Measurements from ENCODE around the gene NBEA. TPM values are rescaled to one million over a fixed set of nuclear protein-coding genes. Genes with fewer than 3 reads are reported as not detected.

The NBEA gene
- total RNA-seq, 4 donors from 2014 or later, result 1.4 to 14.9 (median 4.1) TPM

DNA sequence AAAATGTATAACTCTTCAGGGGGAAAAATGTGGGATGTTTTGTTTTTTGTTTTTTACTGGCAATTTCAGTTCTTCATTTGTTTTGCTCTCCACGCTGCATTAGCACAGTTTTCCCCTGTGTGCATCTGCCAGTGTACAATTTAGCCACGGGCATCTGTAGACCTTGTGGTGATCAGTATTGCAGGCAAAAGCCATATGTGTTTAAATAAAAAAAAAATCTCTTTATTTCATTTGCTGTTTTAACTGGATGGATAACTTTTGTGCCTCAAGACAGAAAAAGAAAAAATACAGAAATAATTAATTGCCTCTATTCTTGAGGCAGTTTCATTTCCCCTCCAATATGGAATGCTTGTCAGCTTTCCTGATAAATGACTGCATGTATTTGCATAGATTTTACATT lies 542.3 kb downstream of the NBEA start:
- Histone ChIP-seq H3K27ac (no peak overlapping the region), H3K36me3 (no peaks in the 10 kb centered on the region), H3K4me1 (no peaks in the 10 kb centered on the region), H3K27me3 (no peaks in the 10 kb centered on the region), H3K9me3 (no peaks in the 10 kb centered on the region), H3K4me3 (no peak overlapping the region)
- no peak for TF ChIP-seq POLR2A (IDR thresholded peaks at IDR 0.05)
- TF ChIP-seq, protein P1, sequence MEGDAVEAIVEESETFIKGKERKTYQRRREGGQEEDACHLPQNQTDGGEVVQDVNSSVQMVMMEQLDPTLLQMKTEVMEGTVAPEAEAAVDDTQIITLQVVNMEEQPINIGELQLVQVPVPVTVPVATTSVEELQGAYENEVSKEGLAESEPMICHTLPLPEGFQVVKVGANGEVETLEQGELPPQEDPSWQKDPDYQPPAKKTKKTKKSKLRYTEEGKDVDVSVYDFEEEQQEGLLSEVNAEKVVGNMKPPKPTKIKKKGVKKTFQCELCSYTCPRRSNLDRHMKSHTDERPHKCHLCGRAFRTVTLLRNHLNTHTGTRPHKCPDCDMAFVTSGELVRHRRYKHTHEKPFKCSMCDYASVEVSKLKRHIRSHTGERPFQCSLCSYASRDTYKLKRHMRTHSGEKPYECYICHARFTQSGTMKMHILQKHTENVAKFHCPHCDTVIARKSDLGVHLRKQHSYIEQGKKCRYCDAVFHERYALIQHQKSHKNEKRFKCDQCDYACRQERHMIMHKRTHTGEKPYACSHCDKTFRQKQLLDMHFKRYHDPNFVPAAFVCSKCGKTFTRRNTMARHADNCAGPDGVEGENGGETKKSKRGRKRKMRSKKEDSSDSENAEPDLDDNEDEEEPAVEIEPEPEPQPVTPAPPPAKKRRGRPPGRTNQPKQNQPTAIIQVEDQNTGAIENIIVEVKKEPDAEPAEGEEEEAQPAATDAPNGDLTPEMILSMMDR (IDR thresholded peaks at IDR 0.05), result no peak
- DNase-seq, result no peak

DNA sequence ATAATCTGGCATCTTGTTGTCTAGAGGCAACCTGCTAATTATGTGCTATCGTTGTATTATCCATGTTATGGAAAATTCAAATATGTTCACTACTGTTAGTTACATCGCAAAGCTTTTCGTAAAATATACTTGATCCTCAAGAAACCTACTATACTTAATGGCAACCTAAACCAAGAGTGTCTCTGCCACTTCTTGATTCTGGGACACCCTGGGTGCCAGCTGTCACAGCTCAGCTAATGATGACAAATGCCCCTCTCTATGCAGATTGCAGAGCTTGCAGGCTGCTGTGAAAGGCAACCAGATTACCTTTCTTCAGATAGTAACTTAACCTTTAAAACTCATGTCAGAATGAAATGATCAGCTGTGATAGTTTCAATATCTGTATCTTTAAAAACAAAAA lies 543.4 kb downstream of the NBEA start:
- H3K4me3 ChIP-seq, result no peak overlapping the region
- DNase-seq, result no peak
- no peak for TF ChIP-seq POLR2A (IDR thresholded peaks at IDR 0.05)
- TF ChIP-seq, protein P1 (IDR thresholded peaks at IDR 0.05), result no peak
- no peak overlapping the region for H3K27ac ChIP-seq
- H3K9me3 ChIP-seq, result no peaks in the 10 kb centered on the region
- no peaks in the 10 kb centered on the region for H3K27me3 ChIP-seq
- H3K36me3 ChIP-seq, result no peaks in the 10 kb centered on the region
- no peaks in the 10 kb centered on the region for H3K4me1 ChIP-seq

DNA sequence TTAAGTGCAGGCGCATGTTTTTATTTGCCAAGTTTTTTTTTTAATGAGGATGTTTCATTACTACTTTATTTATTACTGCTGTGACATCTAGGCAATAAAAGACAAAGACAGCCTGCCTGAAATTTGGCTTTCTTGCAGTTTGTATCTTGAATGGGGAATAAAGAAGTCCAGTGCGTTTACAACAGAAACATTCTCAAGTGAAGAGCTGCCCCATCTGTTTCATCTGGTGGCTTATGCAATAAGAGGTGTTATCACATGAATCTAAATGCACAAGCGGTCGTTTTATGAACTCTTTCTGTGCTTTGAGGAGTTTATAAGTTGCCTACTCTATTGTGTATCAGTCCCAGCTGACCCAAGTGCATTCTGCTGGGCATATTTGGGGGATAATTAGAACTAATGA lies 547.0 kb downstream of the NBEA start:
- Histone ChIP-seq H3K9me3 (no peaks in the 10 kb centered on the region), H3K27me3 (no peaks in the 10 kb centered on the region), H3K4me3 (no peak overlapping the region), H3K36me3 (no peaks in the 10 kb centered on the region), H3K27ac (no peak overlapping the region), H3K4me1 (no peaks in the 10 kb centered on the region)
- DNase-seq, result no peak
- TF ChIP-seq POLR2A (IDR thresholded peaks at IDR 0.05), result no peak
- TF ChIP-seq, protein P1 (IDR thresholded peaks at IDR 0.05), result no peak

DNA sequence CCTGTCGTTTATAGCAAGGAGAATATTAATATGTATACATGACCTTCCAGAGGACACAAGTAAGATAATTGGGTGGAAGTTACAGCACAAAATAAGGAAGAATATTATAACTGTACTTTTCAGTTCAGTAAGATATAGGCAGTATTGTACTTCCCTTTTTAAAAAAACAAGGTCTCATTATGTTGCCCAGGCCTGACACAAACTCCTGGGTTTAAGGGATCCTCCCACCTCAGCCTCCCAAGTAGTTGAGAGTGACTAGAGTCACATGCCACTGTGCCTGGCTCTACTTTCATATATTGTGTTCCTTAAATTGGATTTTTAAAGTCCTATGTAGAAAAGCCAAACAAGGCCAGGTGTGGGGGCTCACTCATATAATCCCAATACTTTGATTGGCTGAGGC lies 553.9 kb downstream of the NBEA start:
- H3K27ac ChIP-seq, result no peak overlapping the region
- TF ChIP-seq, protein P1 (IDR thresholded peaks at IDR 0.05), result no peak
- no peak for TF ChIP-seq POLR2A (IDR thresholded peaks at IDR 0.05)

DNA sequence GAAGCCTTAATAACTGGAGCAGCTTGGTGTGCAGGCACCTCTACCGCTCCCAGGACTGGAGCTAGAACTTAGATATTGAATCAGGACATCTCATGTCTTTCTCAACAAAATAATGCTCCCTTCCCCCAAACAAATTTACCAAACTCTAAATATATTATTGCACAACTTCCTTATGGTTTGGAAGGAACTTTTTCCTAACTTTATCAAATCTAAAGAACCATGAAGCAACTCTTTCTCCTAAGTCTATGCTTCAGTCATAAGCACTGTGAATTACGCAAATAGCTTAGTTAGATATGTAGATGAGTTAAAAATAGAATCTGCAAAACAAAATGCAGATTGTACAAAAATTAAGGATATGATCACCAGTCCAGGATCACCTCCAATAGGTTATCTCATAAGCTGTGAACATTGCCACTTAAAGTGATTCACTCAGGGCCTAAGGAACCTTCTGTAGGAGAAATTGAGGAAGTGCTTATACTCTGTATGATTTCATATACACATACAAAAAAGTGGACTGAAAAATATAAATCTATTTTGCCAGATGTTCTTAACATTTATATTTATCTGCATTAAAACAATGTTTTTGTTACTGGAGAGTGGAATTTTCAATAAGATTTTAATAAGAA lies 554.8 kb downstream of the NBEA start:
- DNase-seq, result no peak
- H3K36me3 ChIP-seq, result no peaks in the 10 kb centered on the region
- no peaks in the 10 kb centered on the region for H3K27me3 ChIP-seq
- no peak overlapping the region for H3K27ac ChIP-seq
- no peak overlapping the region for H3K4me3 ChIP-seq
- no peaks in the 10 kb centered on the region for H3K9me3 ChIP-seq
- no peak for TF ChIP-seq POLR2A (IDR thresholded peaks at IDR 0.05)
- TF ChIP-seq, protein P1 (IDR thresholded peaks at IDR 0.05), result no peak
- no peaks in the 10 kb centered on the region for H3K4me1 ChIP-seq

More for the DNA sequence above, 553.9 kb downstream of the NBEA start:
- H3K4me1 ChIP-seq, result no peaks in the 10 kb centered on the region
- no peaks in the 10 kb centered on the region for H3K27me3 ChIP-seq
- no peak for DNase-seq
- H3K36me3 ChIP-seq, result no peaks in the 10 kb centered on the region
- H3K9me3 ChIP-seq, result no peaks in the 10 kb centered on the region
- no peak overlapping the region for H3K4me3 ChIP-seq

DNA sequence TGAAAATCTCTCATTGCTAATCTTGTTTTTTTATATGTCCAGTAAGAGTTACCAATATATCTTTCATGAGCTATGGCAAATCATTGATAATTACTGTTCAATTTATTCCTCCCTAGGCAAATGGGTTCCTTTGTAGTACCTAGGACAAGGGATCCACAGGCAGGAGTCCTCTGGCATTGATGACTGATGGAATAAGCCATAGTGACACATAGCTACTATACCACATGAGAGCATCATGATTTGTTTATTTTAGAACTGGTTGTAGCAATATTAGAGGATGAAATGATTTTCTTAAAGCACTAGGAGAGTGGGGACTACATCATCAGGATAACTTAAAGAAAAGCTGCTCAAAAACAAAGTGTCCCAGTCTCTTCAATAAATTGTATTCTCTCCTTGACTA lies 556.2 kb downstream of the NBEA start:
- H3K36me3 ChIP-seq, result no peaks in the 10 kb centered on the region
- H3K27me3 ChIP-seq, result no peaks in the 10 kb centered on the region
- no peaks in the 10 kb centered on the region for H3K9me3 ChIP-seq
- H3K4me1 ChIP-seq, result no peaks in the 10 kb centered on the region
- no peak overlapping the region for H3K27ac ChIP-seq
- no peak for DNase-seq
- TF ChIP-seq POLR2A (IDR thresholded peaks at IDR 0.05), result no peak
- TF ChIP-seq, protein P1 (IDR thresholded peaks at IDR 0.05), result no peak
- no peak overlapping the region for H3K4me3 ChIP-seq
